Dedifferentiated amniotic fluid mesenchymal stem cell (primary cell): ENCODE measurements around the gene BZW1.

Experiments used
- DNase-seq: peaks from one replicate; pipeline ENCODE4 v3.0.0-alpha.2; 2016; ENCODE audit errors: extremely low spot score

The BZW1 gene

DNA sequence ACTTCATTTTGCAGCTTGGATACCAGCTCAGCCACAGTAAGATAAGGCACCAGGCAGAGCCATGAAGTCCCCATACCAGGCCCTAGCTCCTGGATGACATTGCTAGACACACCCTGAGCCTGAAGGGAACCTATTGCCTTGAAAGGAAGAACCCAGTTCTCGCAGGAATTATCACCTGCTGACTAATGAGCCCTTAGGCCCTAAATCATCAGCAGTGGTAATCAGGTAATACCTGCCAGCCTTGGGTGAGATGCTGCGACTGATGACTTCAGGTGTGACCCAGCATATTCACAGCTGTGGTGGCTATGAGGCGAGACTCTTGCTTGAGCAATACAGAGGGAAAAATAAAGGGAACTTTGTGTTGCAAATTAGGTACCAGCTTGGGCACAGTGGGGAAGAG, 27.8 kb downstream of the BZW1 start:
- no peak for DNase-seq

DNA sequence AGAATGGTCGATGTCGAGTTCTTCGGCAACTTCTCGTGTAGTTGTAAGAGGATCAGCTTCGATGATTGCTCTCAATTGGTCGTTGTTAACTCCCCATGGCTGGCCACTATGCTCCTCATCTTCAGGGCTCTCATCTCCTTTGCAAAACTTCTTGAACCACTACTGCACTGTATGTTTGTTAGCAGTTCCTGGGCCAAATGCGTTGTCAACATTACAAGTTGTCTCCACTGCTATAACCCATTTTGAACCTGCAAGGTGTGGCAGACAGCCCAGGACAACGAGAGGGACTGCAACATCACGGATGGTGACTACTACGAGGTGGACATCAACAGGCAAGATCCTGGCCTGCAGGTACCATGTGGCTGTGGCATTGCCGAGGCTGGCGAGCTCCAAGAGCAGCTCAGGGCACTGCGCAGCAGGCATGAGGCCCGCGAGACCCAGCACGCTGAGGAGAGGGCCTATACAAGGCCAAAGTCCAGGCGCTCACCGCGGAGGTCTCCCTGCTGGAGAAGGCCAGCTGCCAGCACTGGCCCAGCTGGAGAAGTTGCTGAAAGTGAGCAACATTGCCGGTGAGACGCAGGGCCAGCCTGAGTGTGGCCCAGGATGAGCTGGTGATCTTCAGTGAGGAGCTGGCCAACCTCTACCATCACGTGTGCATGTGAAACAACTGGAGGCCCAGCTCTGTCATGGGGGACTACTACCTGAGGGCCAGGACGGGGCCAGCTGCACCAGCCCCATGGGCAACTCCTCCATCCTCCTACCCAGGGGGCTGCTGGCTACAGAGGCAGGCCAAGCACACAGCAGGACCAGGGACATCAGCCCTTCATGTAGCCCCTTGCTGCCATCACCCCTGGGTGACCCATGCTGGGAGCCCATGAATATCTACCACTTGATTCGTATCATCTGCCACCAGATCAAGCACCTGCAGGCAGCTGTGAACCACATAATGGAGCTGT, 32.6 kb downstream of the BZW1 start:
- no peak for DNase-seq

DNA sequence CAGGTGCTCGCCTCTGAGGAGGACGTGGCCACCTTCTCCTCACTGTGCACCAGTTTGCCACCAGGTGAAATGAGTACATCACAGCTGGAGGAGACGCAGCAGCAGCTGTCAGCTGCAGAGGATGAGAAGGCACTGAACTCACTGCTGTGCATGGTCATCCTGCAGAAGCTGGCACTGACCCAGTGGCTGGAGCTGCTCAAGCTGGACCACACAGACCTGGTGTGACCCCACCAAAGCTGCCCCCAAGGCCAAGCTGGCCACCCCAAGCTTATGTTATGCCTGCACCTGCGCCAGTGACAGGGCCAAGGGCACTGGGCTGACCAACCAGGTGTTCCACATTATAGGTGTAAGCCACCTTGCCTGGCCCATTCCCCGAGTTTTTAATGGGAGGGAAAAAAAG, 33.5 kb downstream of the BZW1 start:
- DNase-seq, result no peak

DNA sequence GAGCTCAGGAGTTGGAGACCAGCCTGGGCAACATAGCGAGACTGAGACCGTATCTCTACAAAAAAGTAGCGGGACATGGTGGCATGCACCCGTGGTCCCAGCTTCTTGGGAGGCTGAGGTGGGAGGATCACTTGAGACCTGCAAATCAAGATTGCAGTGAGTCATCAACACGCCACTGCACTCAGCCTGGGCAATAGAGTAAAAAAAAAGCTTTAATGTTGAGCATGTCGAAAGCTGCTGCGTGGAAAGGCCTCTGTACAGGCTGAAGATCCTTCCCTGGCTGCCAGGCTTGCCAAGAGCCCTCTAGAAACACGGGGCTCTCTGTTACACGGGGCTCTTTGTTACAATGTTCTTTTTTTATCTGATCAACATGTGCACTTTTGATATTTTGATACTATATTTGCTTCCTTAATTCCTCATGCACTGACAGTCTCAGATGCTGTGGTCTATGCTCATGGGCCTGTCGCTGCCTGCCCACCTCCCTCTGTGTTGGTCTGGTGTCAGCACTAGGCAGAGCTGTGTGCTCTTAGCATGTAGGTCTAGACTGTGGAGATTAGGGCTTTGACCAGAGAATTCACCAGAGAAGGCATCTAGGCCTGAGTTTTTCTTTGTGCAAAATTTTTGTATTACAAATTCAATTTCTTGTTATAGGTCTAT, 34.1 kb downstream of the BZW1 start:
- DNase-seq, result no peak

DNA sequence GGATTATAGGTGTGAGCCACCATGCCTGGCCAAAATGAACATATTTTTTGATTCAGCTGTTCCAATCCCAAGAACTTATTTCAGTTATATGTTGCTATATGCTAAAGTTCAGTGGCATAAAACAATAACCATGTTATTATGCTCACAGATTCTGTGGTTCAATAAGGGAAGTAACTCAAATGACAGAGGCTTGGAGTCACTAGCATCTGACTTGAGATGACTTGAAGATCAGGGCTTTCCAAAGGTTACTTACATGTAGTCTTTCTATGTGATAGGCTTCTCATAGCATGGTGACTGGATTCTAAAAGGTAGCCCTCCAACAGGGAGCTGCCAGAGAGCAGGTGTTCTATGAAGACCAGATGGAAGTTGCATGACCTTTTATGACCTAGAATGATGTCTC, 35.6 kb downstream of the BZW1 start:
- no peak for DNase-seq

DNA sequence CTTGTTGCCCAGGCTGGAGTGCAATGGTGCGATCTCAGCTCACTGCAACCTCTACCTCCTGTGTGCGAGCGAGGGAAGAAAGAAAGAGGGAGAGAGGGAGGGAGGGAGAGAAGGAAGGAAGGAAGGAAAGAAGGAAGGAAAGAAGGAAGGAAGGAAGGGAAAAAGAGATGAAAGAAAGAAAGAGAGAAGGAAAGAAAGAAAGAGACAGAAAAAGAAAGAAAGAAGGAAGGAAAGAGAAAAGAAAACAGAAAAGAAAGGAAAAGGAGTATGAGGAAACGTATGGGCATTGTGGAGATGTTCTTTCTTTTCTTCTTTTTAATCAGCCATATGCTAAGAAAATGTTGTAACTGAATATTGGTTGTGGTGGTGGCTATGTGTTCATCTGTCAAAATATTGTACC, 36.2 kb downstream of the BZW1 start:
- DNase-seq, result no peak

DNA sequence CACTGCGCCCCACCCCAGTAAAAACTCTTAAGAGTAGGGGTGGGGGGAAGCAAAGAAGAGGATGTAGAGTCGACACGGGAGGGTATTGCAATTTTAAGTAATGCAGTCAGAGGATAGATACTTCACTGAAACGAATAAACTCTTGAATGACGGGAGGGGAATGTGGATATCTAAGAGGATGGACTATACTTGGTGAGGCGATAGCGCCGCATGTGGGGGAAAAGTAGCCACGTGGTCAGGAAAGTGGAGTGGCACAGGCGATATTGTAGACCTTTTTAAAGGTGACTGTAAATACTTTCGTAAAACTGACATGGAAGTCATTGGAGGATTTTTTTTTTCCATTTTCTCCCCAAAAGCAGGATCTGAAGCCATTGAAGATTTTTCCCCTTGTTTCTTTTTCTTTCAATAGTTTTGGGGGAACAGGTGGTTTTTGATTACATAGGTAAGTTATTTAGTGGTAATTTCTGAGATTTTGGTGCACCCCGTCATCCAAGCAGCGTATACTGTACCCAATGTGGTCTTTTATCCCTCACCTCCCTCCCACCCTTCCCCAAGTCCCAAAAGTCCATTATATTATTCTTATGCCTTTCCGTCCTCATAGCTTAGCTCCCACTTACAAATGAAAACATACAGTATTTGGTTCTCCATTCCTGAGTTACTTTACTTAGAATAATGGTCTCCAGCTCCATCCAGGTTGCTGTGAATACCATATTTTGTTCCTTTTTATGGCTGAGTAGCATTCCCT, 39.0 kb downstream of the BZW1 start:
- DNase-seq, result no peak

DNA sequence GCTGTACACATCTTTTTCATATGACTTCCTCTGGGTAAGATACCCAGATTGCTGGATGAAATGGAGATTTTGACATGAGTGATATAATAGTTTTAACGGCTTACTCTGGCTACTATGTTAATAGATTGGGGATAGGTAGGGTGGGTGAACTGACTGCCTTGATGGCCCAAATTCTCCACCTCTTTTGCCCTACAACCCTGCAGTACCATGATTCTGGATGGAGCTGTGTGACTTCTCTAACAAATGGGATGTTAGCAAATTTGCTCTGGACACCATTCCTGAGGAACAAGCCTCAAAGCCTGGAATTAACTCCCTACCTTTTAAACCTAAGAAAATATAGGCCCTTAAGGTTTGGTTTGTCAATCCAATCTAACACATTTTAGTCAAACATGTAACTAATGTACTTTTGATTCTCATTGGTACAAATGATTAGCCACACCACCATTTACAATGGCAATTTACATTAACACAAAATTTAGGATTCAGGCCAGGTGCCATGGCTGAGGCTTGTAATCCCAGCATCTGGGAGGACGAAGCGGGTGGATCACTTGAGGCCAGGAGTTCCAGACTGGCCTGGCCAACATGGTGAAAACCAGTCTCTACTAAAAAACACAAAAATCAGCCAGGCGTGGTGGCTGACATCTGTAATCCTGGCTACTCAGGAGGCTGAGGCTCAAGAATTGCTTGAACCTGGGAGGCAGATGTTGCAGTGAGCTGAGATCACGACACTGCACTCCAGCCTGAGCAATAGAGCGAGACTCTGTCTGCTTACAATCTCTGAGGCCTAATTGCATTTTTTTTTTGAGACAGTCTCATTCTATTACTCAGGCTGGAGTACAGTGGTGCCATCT, 39.9 kb downstream of the BZW1 start:
- DNase-seq, result no peak

DNA sequence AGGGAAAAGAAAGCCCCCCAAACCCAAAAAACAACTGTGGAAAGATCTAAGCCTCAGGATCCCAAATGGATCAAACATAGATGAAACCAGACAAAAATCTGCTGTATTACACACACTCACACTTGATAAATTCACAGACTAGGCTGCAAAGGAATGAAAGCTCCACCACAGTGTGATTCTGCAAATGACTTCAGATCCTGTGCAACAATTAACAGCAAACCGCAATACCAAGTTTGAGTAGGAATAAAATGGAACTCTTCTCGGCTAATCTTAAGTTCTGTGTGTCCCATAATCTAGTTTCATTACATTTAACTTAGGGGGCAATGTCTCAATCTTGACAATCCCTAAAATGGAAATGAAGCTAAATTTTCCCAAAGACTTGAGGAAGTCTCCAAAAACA, 40.9 kb downstream of the BZW1 start:
- no peak for DNase-seq

DNA sequence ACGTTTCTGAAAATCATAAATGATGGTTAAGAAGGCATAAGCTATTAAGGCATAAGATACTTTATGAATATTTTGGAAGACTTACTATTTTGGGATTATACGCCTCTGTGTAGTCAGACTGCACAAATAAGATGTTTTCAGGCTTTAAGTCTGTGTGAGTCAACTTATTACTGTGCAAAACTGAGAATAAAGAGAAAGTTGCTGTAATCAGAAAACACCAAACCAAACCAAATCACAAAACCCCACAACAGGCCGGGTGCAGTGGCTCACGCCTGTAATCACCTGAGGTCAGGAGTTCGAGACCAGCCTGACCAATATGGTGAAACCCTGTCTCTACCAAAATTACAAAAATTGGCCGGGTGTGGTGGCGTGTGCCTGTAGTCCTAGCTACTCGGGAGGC, 45.1 kb downstream of the BZW1 start:
- no peak for DNase-seq

DNA sequence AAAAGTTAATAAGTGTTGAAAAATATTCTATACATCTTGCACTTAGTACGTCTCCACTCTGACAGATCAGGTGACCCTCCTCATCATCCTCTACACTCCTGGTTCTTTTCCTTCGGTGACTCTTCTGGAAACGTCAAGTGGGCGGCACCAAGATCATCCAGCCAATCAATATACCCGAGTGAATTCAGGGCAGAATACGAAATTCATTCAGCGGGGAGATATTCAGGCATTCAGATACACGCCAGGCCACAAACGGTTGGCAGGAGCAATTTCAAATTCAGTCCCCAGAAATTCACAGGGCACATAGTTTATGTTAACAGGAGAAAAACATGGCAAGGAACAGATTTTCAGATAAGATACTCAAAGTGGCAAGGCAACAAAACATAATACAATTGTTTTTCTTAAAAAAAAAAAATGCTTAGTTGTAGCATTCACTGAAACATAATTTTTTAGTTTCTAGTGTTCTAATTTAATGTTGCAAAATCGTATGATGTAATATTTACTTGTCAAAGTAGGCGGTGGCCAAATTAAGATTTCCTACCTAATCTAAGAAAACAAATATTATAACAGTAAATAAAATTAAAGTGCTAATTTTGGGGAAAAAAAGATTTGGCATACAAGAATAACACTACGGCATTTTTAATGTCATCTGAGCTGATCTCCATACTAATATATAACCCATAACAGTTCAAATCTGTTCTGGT, 48.5 kb downstream of the BZW1 start:
- no peak for DNase-seq

DNA sequence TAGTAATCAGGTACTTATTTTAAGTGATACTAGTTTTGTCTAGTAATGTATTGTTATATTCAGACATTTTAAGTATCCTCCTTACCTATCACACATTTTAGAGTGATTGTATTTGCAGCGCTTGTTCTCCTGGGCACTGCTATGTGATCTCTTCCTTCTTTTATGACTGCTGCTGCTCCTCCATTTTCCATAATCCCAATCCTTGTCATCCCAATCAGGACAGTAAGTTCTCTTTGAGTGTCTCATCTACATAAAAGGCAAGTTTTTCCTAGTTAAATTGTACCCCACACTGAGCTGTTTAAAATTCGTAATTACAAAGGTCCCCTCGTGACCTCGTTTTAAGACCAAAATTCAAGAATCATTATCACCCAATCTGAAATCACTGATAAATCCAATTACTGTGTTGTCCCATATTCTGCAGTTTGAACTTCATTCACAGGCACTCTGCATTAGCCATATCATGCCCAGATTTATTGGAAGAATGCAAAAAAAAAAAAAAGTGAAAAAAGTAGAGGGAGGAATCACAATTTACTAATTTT, 50.0 kb downstream of the BZW1 start:
- no peak for DNase-seq

DNA sequence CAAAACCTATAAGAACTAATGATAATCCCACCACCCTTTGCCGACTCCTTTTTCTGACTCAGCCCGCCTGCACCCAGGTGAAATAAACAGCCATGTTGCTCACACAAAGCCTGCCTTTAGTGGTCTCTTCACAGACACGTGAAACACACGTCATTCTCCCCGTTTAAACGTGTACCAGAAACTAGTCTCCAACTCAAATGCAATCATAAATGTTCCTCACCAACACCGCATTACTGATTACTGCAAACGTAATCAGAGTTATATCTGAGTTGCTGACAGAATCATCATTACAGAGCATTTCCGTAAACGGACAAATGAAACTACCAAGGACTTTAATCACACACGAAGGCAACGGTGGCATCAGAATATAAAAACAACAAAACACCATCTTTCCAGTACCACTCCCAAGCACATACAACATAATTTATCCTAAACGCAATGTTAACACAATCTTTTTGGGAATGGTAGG, 50.9 kb downstream of the BZW1 start:
- peak; percentile 58 for DNase-seq

DNA sequence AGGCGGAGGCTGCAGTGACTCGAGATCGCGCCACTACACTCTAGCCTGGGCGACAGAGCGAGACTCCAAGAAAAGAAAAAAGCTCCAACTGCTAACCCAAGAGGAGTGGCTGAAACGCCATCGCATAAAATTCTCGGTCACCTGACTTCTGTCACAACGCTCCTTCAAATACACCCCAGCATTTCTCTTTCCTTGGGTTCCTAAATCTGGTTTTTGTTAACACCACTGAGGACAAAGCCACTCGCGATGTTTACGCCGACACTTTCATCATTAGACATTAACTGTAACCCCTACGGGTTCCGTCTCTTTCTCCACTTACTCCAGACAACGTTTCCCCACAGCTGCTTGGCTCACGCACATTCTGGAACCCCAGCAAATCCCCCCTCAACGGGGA, 52.1 kb downstream of the BZW1 start:
- DNase-seq, result peak; percentile 37

DNA sequence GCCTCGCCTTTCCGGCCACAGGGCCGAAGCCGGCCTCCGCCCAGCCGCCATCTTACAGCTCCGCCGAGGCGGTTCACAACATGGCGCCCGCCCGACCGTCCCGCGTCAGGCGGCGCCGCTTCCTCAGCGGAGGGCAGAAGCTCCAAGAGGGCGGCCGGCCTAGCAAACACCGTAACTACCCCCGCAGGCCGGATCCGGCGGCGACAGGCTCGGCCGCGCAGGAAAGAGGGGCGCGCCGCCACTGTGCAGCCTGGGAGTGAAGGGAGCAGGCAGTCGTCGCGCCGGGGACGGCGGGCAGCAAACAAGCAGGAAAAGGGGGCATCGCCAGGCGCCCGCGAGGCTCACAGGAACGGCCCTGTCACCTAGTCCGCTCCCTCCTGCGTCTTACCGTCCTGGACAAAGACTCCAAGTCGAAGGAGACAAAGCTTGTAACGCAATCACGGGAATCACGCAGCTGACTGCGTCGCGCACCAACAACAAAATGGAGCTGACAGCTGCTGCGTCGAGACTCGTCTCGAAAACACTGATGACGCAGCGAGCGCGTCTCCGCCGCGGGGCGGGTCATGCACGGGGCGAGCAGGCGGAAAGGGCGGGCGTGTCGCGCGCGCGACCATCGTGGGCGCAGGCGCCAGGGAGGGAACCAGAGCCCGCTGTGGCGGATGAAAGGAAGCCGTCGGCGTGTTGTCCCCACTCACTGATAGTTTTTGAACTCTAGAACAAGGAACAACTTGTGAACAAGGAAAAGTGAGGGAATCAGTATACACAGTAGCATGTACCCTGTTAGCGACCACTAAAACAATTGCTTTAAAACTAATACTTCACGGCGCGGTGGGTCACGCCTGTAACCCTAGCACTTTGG, 52.7 kb downstream of the BZW1 start, which contains the start of gene CLK1:
Gene CLK1, minus strand, starts transcription at position 483 of the 859 bp plus-strand sequence. CDS start 2,796 bp downstream, outside the sequence.
- DNase-seq, result peak; percentile 93

DNA sequence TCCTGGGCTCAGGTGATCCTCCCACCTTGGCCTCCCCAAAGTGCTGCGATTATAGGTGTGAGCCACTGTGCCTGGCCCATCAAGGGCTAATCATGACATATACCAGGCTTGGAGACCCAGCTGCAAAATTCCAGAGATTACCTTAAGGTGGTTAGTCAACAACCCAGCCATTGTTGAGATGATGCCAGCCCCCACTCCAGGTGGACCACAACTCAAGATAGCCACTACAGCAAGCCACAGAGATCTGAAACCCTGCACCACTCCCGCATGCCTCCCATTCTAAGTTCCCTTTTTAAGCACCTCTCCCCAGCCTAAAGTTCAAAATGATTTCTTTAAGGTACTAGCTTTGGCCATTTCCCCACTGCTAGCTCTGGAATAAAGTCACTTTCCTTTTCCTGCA, 57.3 kb downstream of the BZW1 start:
- DNase-seq, result no peak

DNA sequence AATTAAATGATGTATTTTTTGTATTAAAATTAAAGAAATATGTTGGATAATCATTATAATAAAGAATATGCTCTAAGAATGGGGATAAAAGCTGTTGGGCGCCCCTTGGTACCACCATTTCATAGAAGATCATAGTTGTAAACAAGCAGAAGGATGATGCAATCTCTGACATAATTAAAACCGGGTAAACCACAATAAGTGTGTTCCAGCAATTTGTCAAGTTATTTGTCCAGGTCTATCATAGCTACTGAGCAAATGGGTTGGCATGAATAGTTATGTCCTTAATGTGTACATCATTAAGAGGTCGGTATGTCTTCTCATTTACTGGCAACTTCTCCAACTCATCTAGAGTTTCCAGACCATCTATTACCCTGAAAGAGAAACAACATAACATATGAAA, 59.4 kb downstream of the BZW1 start:
- no peak for DNase-seq

DNA sequence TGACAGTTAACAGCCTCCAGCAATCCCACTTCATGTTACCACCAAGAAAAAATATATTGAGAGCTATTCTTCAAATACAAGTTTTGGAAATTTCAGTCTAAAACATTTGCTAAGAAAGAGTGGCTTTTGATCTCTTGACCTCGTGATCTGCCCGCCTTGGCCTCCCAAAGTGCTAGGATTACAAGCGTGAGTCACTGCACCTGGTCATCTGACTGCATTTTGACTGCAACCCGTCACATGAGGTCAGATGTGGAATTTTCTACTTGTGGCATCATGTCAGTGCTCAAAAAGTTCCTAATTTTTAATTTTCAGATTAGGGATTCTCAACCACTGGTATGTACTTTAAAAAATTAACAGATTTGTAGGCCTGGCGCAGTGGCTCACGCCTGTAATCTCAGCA, 61.9 kb downstream of the BZW1 start:
- DNase-seq, result no peak
